GM12878 (cell line): Measurements from ENCODE around the gene PLEKHH1. TPM values are rescaled to one million over a fixed set of nuclear protein-coding genes. Genes with fewer than 3 reads are reported as not detected.

ENCODE experiments used
- ATAC-seq: fragments of 200-7000 bp; cut with Tn5 transposase; 3 replicates; pipeline ENCODE4 v1.9.1; 2020; ENCODE audit warnings: mild to moderate bottlenecking, moderate library complexity
- BruUV-seq: library from RNA; stranded (reverse); fragments of 400-500 nt; replicated peaks from 2 replicates; lab custom pipeline; 2021; lab: Mats Ljungman, UMichigan
- CTCF ChIA-PET: fragments of 300-600 bp; sonication (Branson Sonifier 250); formaldehyde crosslinking; extraction: SDS; loops from one replicate; lab custom pipeline; 2021; ENCODE audit warnings: inconsistent platforms; lab: Yijun Ruan, JAX
- POLR2A ChIA-PET: fragments of 350-600 bp; formaldehyde crosslinking; extraction: SDS; loops from one replicate; lab custom pipeline; 2021; ENCODE audit warnings: inconsistent platforms; lab: Charles Lee
- RAD21 ChIA-PET: fragments of 300-600 bp; sonication (Branson Sonifier 250); formaldehyde crosslinking; loops from one replicate; lab custom pipeline; 2023; ENCODE audit warnings: antibody characterized with exemption; ENCODE audit not compliant: unreplicated experiment; lab: Charles Lee
- SMC1A ChIA-PET: fragments of 300-600 bp; sonication (Branson Sonifier 250); formaldehyde crosslinking; loops from one replicate; lab custom pipeline; 2023; ENCODE audit not compliant: unreplicated experiment, uncharacterized antibody; lab: Charles Lee
- DNase-seq: peaks from one replicate; pipeline ENCODE4 v3.0.0-alpha.2; 2011; ENCODE audit warnings: low read depth, low spot score
- FAIRE-seq: peaks from 3 replicates; lab custom pipeline; 2011; peaks lifted over from hg19 to GRCh38; lab: Jason Lieb, UNC
- H2AFZ ChIP-seq: 2 replicates; pipeline ENCODE4 v1.6.0; 2011; ENCODE audit warnings: low read depth, low read length, control low read depth; ENCODE audit not compliant: control insufficient read depth
- H3K27ac ChIP-seq: 2 replicates; pipeline ENCODE4 v1.5.1; 2011; ENCODE audit warnings: control low read depth; ENCODE audit not compliant: control insufficient read depth, insufficient read depth
- H3K27me3 ChIP-seq, 2 experiments: replicated peaks in 1 of 2; 2 replicates each; pipeline versions ENCODE4 v1.6.0 to v1.6.1; 2011; ENCODE audit warnings: low read length in 1 of 2; ENCODE audit not compliant: control insufficient read depth in 2 of 2, insufficient read depth in 2 of 2
- H3K36me3 ChIP-seq, 2 experiments: 2 replicates each; pipeline ENCODE4 v1.5.1; 2011; ENCODE audit warnings: low read length in 1 of 2; ENCODE audit not compliant: control insufficient read depth in 2 of 2, insufficient read depth in 2 of 2
- H3K4me1 ChIP-seq: 2 replicates; pipeline ENCODE4 v1.6.1; 2011; ENCODE audit warnings: mild to moderate bottlenecking, low read length, moderate library complexity, mixed read lengths; ENCODE audit not compliant: control insufficient read depth, insufficient read depth
- H3K4me2 ChIP-seq: 2 replicates; pipeline ENCODE4 v1.6.0; 2011; ENCODE audit warnings: control low read depth; ENCODE audit not compliant: control insufficient read depth, insufficient read depth
- H3K4me3 ChIP-seq: fragments of 200-600 bp; sonication (generic); 2 replicates; pipeline ENCODE4 v1.5.1; 2016
- H3K79me2 ChIP-seq: 2 replicates; pipeline ENCODE4 v1.6.0; 2011; ENCODE audit warnings: low read length; ENCODE audit not compliant: control insufficient read depth, insufficient read depth
- H3K9ac ChIP-seq: 2 replicates; pipeline ENCODE4 v1.8.0; 2011; ENCODE audit warnings: low read length, control low read depth, mixed read lengths; ENCODE audit not compliant: control insufficient read depth, insufficient read depth
- H3K9me3 ChIP-seq: replicated peaks from 3 replicates; pipeline ENCODE4 v1.5.1; 2011; ENCODE audit warnings: mild to moderate bottlenecking, low read length; ENCODE audit not compliant: control insufficient read depth, insufficient read depth
- H4K20me1 ChIP-seq: 2 replicates; pipeline ENCODE4 v1.6.0; 2011; ENCODE audit not compliant: control insufficient read depth, insufficient read depth
- BHLHE40 ChIP-seq, 2 experiments: fragments of 450-650 bp in 1 of 2; IDR thresholded peaks; 2 replicates each; pipeline ENCODE4 v1.6.1; 2011 to 2017; ENCODE audit warnings: low read depth in 2 of 2, borderline replicate concordance in 1 of 2, improper control_type of control experiment in 1 of 2, low read length in 1 of 2, mild to moderate bottlenecking in 1 of 2
- EED ChIP-seq: sonication (generic); IDR thresholded peaks from 2 replicates; pipeline ENCODE4 v1.6.1; 2016; ENCODE audit warnings: antibody characterized with exemption, low read depth
- NBN ChIP-seq: fragments of 450-650 bp; IDR thresholded peaks from 2 replicates; pipeline ENCODE4 v1.6.1; 2016
- NR2C1 ChIP-seq: fragments of 450-650 bp; IDR thresholded peaks from 2 replicates; pipeline ENCODE4 v1.6.1; 2017; ENCODE audit warnings: antibody characterized with exemption, mild to moderate bottlenecking, moderate library complexity
- SPI1 ChIP-seq: IDR thresholded peaks from 2 replicates; pipeline ENCODE4 v1.6.1; 2011; ENCODE audit warnings: low read depth, mild to moderate bottlenecking, low read length, moderate library complexity, borderline replicate concordance; ENCODE audit not compliant: insufficient read depth
- SUZ12 ChIP-seq: fragments of 200-600 bp; sonication (generic); IDR thresholded peaks from one replicate; pipeline ENCODE4 v1.6.1; 2018; ENCODE audit warnings: antibody characterized with exemption, mild to moderate bottlenecking; ENCODE audit not compliant: unreplicated experiment
- TARDBP ChIP-seq: IDR thresholded peaks from 2 replicates; pipeline ENCODE4 v1.6.1; 2016; ENCODE audit warnings: borderline replicate concordance
- WGBS: methylation state at CpG from one replicate; pipeline ENCODE4 v1.1.6; 2016; ENCODE audit warnings: low lambda C conversion rate; ENCODE audit not compliant: insufficient replicate concordance, insufficient coverage; ENCODE audit errors: missing lambda C conversion rate; 5-methylcytosine and 5-hydroxymethylcytosine counted together
- in situ Hi-C: fragments of 300-500 bp; cut with MboI; formaldehyde crosslinking; loops from 9 replicates; pipeline ENCODE4 v1.14.3; 2018; ENCODE audit warnings: mixed read lengths
- intact Hi-C: fragments of 100-400 bp; cut with micrococcal nuclease; formaldehyde crosslinking; loops from one replicate; pipeline ENCODE4 v1.14.2; 2022; ENCODE audit not compliant: unreplicated experiment
- polyA plus RNA-seq, 11 experiments: library from polyadenylated mRNA; depleted of rRNA in 4 of 11; unstranded in 6 of 11; stranded (reverse) in 5 of 11; fragments of >200 nt; fragmentation: Nextera tagmentation in 4 of 11; fragmentation: Illumina TruSeq in 1 of 11; extraction: Ambion mirVana in 4 of 11; extraction: Trizol in 1 of 11; gene quantifications; 1 replicate in 1 of 11; 2 replicates in 10 of 11; pipeline versions ENCODE4 v1.2.1 to v1.2.3, GENCODE V29; 2011 to 2016; ENCODE audit warnings: inconsistent platforms in 2 of 11, missing spikeins in 2 of 11, low read depth in 1 of 11
- total RNA-seq, 4 experiments: library from RNA; depleted of rRNA in 3 of 4; stranded (reverse); fragments of >200 nt in 3 of 4; fragmentation: Illumina TruSeq in 1 of 4; extraction: Trizol in 1 of 4; gene quantifications; 2 replicates each; pipeline versions ENCODE4 v1.2.1 to v1.2.3, GENCODE V29; 2013 to 2021
- TF ChIP-seq, protein P1 (sequence below): fragments of 450-650 bp; IDR thresholded peaks from 2 replicates; pipeline ENCODE4 v1.6.1; 2016; ENCODE audit warnings: mild to moderate bottlenecking
- TF ChIP-seq, protein P2 (sequence below): IDR thresholded peaks from 2 replicates; pipeline ENCODE4 v1.6.1; 2012; ENCODE audit warnings: improper control_type of control experiment, low read depth, low read length; ENCODE audit not compliant: insufficient replicate concordance

PLEKHH1 gene
- total and polyA plus RNA-seq, 10 of the 15 experiments (the other 5 are each of a cell fraction or from before 2014, with no cell fraction given) = 0.11 to 0.95 (median 0.41) TPM

DNA sequence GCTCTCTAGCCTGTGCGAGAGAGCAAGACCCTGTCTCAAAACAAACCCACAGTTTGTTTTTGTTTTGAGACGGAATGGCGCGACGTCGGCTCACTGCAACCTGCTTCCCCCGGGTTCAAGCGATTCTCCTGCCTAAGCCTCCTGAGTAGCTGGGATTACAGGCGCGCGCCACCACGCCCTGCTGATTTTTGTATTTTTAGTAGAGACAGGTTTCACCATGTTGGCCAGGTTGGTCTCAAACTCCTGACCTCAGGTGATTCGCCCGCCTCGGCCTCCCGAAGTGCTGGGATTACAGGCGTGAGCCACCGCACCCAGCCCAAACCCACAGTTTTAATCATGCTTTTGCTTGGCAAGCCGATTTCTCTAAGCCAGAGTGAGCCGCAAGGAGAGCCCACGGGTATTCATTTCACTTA, 67.5 kb downstream of the PLEKHH1 start (continued):
- TF ChIP-seq, protein P1, sequence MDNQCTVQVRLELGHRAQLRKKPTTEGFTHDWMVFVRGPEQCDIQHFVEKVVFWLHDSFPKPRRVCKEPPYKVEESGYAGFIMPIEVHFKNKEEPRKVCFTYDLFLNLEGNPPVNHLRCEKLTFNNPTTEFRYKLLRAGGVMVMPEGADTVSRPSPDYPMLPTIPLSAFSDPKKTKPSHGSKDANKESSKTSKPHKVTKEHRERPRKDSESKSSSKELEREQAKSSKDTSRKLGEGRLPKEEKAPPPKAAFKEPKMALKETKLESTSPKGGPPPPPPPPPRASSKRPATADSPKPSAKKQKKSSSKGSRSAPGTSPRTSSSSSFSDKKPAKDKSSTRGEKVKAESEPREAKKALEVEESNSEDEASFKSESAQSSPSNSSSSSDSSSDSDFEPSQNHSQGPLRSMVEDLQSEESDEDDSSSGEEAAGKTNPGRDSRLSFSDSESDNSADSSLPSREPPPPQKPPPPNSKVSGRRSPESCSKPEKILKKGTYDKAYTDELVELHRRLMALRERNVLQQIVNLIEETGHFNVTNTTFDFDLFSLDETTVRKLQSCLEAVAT = peak; percentile 99

GRCh38 chr14:67602076-67602475, 69.0 kb downstream of the PLEKHH1 start:
- H3K27ac ChIP-seq = no peak overlapping the region
- WGBS = 53% methylated on average over 7 of the region's 7 CpGs
- no TSS peak for BruUV-seq

More at GRCh38 chr14:67602076-67602475, 69.0 kb downstream of the PLEKHH1 start:
- Histone ChIP-seq H3K9ac (no peak overlapping the region), H3K9me3 (peaks cover 2% of the 10 kb centered on the region; the same call in 1 of the 3 replicates), H2AFZ (no peak overlapping the region), H3K4me3 (no peak overlapping the region), H3K36me3 (no peaks in the 10 kb centered on the region), H3K4me2 (no peak overlapping the region; the same call in 1 of the 2 replicates), H3K27me3 (no peaks in the 10 kb centered on the region), H3K4me1 (peaks cover 9% of the 10 kb centered on the region; the same call in 1 of the 2 replicates), H3K79me2 (peaks cover 10% of the 10 kb centered on the region), H4K20me1 (no peaks in the 10 kb centered on the region)
- no peak for FAIRE-seq
- intact Hi-C loops (no loop called here), in situ Hi-C loops (no loop called here)
- RAD21 ChIA-PET = interaction anchor here (0.8 kb wide), 1 partner anchor 65 kb away, joined by 3 read pairs; no protein-coding TSS in a partner anchor
- CTCF ChIA-PET = interaction anchor here (1.0 to 1.2 kb wide), 2 partner anchors 72 to 100 kb away, joined by 3 read pairs; partner anchors contain the start of gene RDH12
- DNase-seq = no peak
- SMC1A ChIA-PET = interaction anchor here (0.7 to 1.1 kb wide), 4 partner anchors 17 to 76 kb away, joined by 3 read pairs; no protein-coding TSS in a partner anchor
- ATAC-seq = no peak
- POLR2A ChIA-PET = interaction anchor here (1.2 kb wide), 1 partner anchor 93 kb away, joined by 3 read pairs; the partner anchor contains the start of gene RDH11
- TF ChIP-seq EED (no peak), BHLHE40 (IDR thresholded peaks at IDR 0.05; ENCODE audit: borderline replicate concordance in 1 of 2, low read depth in 2 of 2, low read length in 1 of 2) (peak in 1 of 2 experiments; percentile 55; a peak in 1 of 4 replicates), NR2C1 (no peak), SUZ12 (no peak), NBN (no peak), SPI1 (peak; percentile 24; the same call in 1 of the 2 replicates), TARDBP (no peak)
- TF ChIP-seq, protein P2, sequence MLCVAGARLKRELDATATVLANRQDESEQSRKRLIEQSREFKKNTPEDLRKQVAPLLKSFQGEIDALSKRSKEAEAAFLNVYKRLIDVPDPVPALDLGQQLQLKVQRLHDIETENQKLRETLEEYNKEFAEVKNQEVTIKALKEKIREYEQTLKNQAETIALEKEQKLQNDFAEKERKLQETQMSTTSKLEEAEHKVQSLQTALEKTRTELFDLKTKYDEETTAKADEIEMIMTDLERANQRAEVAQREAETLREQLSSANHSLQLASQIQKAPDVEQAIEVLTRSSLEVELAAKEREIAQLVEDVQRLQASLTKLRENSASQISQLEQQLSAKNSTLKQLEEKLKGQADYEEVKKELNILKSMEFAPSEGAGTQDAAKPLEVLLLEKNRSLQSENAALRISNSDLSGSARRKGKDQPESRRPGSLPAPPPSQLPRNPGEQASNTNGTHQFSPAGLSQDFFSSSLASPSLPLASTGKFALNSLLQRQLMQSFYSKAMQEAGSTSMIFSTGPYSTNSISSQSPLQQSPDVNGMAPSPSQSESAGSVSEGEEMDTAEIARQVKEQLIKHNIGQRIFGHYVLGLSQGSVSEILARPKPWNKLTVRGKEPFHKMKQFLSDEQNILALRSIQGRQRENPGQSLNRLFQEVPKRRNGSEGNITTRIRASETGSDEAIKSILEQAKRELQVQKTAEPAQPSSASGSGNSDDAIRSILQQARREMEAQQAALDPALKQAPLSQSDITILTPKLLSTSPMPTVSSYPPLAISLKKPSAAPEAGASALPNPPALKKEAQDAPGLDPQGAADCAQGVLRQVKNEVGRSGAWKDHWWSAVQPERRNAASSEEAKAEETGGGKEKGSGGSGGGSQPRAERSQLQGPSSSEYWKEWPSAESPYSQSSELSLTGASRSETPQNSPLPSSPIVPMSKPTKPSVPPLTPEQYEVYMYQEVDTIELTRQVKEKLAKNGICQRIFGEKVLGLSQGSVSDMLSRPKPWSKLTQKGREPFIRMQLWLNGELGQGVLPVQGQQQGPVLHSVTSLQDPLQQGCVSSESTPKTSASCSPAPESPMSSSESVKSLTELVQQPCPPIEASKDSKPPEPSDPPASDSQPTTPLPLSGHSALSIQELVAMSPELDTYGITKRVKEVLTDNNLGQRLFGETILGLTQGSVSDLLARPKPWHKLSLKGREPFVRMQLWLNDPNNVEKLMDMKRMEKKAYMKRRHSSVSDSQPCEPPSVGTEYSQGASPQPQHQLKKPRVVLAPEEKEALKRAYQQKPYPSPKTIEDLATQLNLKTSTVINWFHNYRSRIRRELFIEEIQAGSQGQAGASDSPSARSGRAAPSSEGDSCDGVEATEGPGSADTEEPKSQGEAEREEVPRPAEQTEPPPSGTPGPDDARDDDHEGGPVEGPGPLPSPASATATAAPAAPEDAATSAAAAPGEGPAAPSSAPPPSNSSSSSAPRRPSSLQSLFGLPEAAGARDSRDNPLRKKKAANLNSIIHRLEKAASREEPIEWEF = no peak
